Measurements from ENCODE around the gene AZU1. TPM values are rescaled to one million over a fixed set of nuclear protein-coding genes. Genes with fewer than 3 reads are reported as not detected.

The AZU1 gene
- total RNA-seq, 1 experiment from 2014 or later: 1.6 TPM

DNA sequence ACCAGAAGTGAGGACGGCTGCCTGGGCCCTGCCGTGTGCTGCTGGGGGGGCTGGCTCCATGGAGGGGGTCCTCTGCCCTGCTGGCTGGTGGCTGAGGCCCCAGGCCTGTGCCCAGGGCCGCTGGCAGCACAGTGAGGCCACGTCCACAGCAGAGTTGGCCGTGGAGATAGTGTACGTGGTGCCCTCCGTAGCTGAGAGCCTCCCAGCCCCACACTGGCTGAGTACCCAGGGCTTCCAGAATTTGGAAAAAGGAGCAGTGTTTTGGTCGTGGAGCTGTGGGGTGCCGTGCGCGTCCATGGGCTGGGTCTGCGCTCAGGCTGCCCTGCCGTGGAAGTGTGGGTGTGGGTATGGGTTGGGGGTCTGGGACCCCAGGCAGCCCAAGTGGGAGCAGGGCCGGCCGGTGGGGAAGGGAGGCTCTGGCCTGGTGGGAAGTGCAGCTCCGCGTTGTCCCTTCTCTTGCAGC lies 24.5 kb upstream of the AZU1 start:
- H3T11ph ChIP-seq (ENCODE audit: low read length): no peak overlapping the region
- H3K4me3 Mint-ChIP-seq: no peak overlapping the region
- no peak overlapping the region for H2AK5ac ChIP-seq (ENCODE audit: insufficient read length, low read length)
- peaks cover 61 to 84% (median 80%) of the 10 kb centered on the region in 3 experiments for H3K36me3 Mint-ChIP-seq (ENCODE audit: insufficient read depth in 1 of 3, low read depth in 3 of 3)
- no peak overlapping the region for H3K4me2 ChIP-seq (ENCODE audit: insufficient read depth, insufficient read length, low read length)
- no peak overlapping the region for H2AFZ ChIP-seq (ENCODE audit: low read length)
- no peak overlapping the region for H3K9ac ChIP-seq (ENCODE audit: extremely low read depth, insufficient read length, low read length)
- no peak overlapping the region for H3K4ac ChIP-seq (ENCODE audit: low read depth, low read length)
- no peak overlapping the region for H4K8ac ChIP-seq (replicated peaks; ENCODE audit: insufficient read length, low read depth, low read length)
- H2BK20ac ChIP-seq (ENCODE audit: low read depth, low read length, poor library complexity, severe bottlenecking): no peak overlapping the region
- no peaks in the 10 kb centered on the region; the same call in 1 of the 2 replicates for H3K4me1 ChIP-seq (ENCODE audit: insufficient read depth, low read length)
- H3K9me3 Mint-ChIP-seq: no peaks in the 10 kb centered on the region; a peak in 1 of 5 replicates
- peaks cover 63% of the 10 kb centered on the region for H3K79me2 ChIP-seq (ENCODE audit: insufficient read depth, low read length)
- no peak overlapping the region for H4K5ac ChIP-seq (ENCODE audit: insufficient read length, low read depth, low read length)
- TF ChIP-seq, protein P1, sequence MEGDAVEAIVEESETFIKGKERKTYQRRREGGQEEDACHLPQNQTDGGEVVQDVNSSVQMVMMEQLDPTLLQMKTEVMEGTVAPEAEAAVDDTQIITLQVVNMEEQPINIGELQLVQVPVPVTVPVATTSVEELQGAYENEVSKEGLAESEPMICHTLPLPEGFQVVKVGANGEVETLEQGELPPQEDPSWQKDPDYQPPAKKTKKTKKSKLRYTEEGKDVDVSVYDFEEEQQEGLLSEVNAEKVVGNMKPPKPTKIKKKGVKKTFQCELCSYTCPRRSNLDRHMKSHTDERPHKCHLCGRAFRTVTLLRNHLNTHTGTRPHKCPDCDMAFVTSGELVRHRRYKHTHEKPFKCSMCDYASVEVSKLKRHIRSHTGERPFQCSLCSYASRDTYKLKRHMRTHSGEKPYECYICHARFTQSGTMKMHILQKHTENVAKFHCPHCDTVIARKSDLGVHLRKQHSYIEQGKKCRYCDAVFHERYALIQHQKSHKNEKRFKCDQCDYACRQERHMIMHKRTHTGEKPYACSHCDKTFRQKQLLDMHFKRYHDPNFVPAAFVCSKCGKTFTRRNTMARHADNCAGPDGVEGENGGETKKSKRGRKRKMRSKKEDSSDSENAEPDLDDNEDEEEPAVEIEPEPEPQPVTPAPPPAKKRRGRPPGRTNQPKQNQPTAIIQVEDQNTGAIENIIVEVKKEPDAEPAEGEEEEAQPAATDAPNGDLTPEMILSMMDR (conservative IDR thresholded peaks at IDR 0.05): no peak
- H3K56ac ChIP-seq (ENCODE audit: insufficient read length, low read depth, low read length): no peak overlapping the region
- peaks cover 23 to 36% of the 10 kb centered on the region in 2 experiments for H3K4me1 Mint-ChIP-seq
- no peak overlapping the region for H3K23ac ChIP-seq (ENCODE audit: insufficient read length, low read depth, low read length)
- no peak overlapping the region for H4K91ac ChIP-seq (ENCODE audit: insufficient read length, low read depth, low read length)
- no peak overlapping the region for H2BK12ac ChIP-seq (ENCODE audit: insufficient read length, low read depth, low read length)
- peaks cover 4% of the 10 kb centered on the region for H4K20me1 ChIP-seq (ENCODE audit: control insufficient read depth, insufficient read depth, insufficient read length)
- H3K14ac ChIP-seq (ENCODE audit: insufficient read depth, low read length): no peak overlapping the region
- H2BK15ac ChIP-seq (ENCODE audit: low read depth, low read length): no peak overlapping the region
- no peak for DNase-seq
- peaks cover 13% of the 10 kb centered on the region for H3K79me1 ChIP-seq (ENCODE audit: insufficient read depth, low read depth, low read length, poor library complexity, severe bottlenecking)
- H3K27ac ChIP-seq (ENCODE audit: insufficient read length, low read depth, low read length): no peak overlapping the region
- H2BK5ac ChIP-seq (ENCODE audit: insufficient read length, low read length): no peak overlapping the region
- H3K23me2 ChIP-seq (ENCODE audit: insufficient read length, low read depth, low read length, poor library complexity, severe bottlenecking): peaks cover 9% of the 10 kb centered on the region
- no CpG with 5 or more reads among the region's 17 CpGs for WGBS (ENCODE audit: extremely low coverage, insufficient read length, low lambda C conversion rate)
- peak overlapping the region; percentile 49 to 87 (median 84); a peak in 4 of 7 replicates for H3K27ac Mint-ChIP-seq
- H3K9me3 ChIP-seq (ENCODE audit: control insufficient read depth, low read depth, low read length): no peaks in the 10 kb centered on the region
- H3K18ac ChIP-seq (ENCODE audit: insufficient read length, low read depth, low read length): no peak overlapping the region
- H2BK120ac ChIP-seq (ENCODE audit: low read depth, low read length, poor library complexity, severe bottlenecking): no peak overlapping the region
- H3K27me3 ChIP-seq (ENCODE audit: insufficient read depth, low read length): no peaks in the 10 kb centered on the region
- no peaks in the 10 kb centered on the region for H3K27me3 Mint-ChIP-seq (ENCODE audit: low read depth)
